ENCODE data around the gene WWC1.

DNA sequence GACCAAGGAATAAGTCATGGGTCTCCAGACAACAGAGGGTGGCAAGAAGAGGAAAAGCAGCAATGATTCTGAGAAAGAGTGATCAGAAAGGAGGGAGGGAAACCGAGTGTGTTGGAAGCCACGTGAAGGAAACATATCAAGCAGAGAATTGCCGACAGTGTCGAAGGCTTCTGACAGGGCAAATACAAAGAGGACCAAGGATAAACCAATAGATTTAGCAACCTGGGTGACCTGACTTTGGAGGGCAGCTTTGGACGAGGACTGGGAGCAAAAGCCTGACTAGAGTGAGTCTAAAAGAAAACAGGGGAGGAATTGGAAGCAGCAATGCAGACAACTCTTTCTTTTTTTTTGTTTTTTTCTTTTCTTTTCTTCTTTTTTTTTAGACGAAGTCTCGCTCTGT, 83.8 kb downstream of the WWC1 start:
- no peak for TF ChIP-seq POLR2A (IDR thresholded peaks at IDR 0.05)
- TF ChIP-seq, protein P1, sequence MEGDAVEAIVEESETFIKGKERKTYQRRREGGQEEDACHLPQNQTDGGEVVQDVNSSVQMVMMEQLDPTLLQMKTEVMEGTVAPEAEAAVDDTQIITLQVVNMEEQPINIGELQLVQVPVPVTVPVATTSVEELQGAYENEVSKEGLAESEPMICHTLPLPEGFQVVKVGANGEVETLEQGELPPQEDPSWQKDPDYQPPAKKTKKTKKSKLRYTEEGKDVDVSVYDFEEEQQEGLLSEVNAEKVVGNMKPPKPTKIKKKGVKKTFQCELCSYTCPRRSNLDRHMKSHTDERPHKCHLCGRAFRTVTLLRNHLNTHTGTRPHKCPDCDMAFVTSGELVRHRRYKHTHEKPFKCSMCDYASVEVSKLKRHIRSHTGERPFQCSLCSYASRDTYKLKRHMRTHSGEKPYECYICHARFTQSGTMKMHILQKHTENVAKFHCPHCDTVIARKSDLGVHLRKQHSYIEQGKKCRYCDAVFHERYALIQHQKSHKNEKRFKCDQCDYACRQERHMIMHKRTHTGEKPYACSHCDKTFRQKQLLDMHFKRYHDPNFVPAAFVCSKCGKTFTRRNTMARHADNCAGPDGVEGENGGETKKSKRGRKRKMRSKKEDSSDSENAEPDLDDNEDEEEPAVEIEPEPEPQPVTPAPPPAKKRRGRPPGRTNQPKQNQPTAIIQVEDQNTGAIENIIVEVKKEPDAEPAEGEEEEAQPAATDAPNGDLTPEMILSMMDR (IDR thresholded peaks at IDR 0.05): no peak

Measured in adrenal gland (tissue), 5 donors.